Measurements from ENCODE around the gene AMMECR1L.
"Not testable (repeated sequence)": the region's sequence is repeated elsewhere in the genome, so short reads cannot be mapped to it uniquely, and the experiment has no call there.

Gene AMMECR1L
- total RNA-seq = 39.3 to 53.8 (median 44.1) reads per million in 4 donors

GRCh38 chr2:127885780-127886592, at the start of gene AMMECR1L:
Gene AMMECR1L (minus strand): TSS chr2:127885956. CDS start chr2:127874234, 11,722 bp downstream.
- DNase-seq = peak; percentile 53 to 78 (median 63)

DNA sequence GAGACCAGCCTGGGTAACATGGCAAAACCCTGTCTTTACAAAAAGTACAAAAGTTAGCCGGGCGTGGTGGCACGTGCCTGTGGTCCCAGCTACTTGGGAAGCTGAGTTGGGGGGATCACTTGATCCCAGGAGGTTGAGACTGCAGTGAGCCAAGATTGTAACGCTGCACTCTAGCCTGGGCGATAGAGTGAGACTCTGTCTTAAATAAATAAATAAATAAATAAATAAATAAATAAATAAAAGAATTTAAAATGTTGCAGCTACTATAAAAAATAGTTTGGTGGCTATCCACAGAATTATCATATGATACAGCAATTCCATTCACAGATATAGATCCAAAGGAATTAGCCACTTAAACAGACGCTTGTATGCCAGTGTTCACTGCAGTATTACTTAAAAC, 49.6 kb upstream of the AMMECR1L start:
- no peak for DNase-seq

- no peak for DNase-seq
These were observed 46.6 kb upstream of the AMMECR1L start for GRCh38 chr2:127932199-127932876.

- DNase-seq = no peak
These were observed 43.7 kb upstream of the AMMECR1L start for GRCh38 chr2:127929449-127929848.

DNA sequence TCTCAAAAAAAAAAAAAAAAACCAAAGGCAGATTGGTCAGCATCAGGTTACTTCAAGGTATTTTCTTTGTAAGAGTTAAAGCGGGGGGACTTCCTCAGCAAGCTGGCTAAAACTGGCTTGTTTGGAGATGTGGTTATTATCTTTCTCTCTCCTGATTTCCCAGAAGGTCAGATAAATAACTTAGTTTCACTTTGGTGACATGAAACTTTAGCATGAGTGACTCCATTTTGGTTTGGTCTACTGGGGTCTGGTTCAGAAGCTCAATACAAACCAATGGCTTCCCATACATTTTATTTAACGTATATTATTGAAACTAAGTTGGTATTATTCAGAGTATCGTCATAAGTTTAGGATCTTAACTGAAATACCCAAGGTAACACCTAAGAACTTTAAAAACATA, 41.6 kb upstream of the AMMECR1L start:
- no peak for DNase-seq

DNA sequence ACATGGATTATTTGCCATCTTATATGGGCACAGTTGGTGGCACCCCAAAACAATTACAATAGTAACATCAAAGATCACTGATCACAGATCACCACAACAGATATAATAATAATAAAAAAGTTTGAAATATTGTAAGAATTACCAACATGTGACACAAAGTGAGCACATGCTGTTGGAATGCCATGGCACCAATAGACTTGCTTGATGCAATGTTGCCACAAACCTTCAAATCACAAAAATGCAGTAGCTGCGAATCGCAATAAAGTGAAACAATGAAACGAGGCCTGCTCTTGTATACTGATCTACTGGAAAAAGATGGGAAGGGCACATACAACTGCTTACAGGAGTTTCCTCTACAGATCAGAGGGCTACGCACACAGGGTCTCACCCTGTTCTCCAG, 32.2 kb upstream of the AMMECR1L start:
- DNase-seq = no peak

DNA sequence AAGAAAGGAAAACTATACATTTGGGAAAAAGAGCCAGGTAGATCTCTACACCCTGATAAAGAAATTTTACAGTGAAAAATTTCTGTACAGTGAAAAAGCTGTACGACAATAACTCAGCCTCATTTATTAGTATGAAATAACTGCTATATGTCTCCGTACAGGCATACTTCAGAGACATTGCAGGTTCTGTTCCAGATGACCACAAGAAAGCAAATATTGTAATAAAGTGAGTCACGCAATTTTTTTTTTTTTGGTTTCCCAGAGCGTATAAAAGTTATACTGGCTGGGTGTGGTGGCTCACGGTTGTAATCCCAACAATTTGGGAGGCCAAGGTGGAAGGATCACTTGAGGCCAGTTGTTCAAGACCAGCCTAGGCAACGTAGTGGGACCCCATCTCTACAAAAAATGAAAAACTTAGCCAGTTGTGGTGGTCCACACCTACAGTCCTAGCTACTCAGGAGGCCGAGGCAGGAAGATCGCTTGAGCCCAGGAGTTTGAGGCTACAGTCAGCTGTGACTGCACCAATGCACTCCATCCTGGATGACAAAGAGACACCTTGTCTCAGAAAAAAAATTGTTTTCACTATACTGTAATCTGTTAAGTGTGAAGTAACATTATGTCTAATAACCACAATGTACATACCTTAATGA, 28.2 kb upstream of the AMMECR1L start:
- DNase-seq = no peak

DNA sequence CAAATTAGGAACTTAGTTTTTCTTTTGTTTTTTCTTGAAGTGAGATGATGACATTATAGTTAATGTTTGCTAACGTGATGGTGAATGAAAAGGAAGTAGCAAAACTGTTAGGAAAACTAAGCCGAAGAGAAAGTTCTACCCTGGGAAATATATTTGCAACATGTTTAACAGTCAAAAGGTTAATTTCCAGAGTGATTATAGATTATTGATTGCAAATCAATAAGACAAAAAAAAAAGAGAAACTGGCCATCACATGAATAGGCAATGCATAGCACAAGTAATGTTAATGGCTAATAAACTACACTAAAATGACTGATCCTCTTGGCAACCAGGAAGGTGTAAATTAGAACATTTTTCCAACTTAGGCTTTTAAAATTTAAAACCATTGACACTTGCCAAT, 26.0 kb upstream of the AMMECR1L start:
- DNase-seq = no peak

DNA sequence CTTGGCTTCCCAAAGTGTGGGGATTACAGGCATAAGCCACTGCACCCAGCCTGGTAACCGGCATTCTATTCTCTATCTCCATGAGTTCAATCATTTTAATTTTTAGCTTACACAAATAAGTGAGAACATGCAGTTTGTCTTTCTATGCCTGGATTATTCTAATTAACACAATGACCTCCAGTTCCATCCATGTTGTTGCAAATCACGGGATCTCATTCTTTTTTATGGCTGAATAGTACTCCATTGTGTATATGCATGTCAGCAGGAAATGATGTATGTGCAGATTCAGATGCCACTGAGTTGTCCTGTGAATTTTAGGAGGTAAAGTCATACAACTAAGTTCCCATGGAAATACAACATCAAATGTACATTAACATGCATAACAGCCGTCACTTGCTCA, 24.7 kb upstream of the AMMECR1L start:
- no peak for DNase-seq

DNA sequence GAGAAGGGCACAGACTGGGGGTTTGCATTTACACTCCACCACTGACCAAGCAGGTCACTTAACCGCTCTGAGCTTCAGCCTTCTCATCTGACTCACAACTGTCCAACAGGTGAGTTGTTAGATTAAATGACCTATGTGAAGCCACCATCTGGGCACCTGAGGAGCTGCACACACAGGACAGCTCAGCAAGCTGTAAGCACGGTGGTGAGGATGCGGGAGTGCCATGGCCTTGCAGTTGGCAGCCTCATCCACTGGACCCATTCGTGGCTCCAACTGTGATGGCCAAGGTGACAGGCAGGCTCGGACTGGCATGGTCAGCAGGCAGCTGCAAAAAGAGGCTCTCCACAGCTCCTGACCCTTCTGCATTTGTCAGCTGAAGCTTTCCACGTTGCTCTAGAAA, 23.3 kb upstream of the AMMECR1L start:
- DNase-seq = no peak

GRCh38 chr2:127907733-127908400, 22.1 kb upstream of the AMMECR1L start:
- DNase-seq = not testable (repeated sequence)

DNA sequence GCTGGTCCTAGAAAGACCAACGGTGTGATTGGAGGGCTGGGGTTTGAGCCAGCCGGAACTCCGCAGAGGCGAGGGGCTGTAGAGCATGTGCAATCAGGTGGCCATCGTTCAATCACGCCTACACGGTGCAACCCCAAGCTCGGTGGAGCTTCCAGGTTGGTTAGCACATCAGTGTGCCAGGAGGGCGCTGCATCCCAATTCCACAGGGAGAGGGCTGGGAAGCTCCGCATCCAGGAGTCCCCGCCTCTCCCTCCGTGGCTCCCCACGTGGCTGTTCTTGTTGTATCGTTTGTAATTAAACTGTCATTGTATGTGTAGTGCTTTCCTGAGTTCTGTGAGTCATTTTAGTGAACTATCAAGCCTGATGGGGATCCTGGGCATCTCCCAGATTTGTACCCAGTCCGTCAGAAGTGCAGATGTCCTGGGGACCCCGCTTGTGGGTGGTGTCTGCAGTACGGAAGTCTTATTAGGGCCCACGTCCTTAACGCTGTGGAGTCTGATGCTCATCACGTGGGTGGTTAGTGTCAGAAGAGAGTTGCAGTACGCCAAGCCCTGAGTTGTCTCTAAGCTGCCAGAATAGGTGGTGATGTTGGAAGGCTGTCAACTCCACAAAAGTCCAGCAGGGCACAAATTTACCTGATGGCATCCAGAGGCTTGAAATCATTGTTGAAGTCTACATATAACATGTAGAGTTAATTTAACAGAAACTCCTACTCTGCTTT, 20.6 kb upstream of the AMMECR1L start:
- DNase-seq = no peak

- no peak for DNase-seq
These were observed 15.7 kb upstream of the AMMECR1L start for GRCh38 chr2:127901339-127902056.

DNA sequence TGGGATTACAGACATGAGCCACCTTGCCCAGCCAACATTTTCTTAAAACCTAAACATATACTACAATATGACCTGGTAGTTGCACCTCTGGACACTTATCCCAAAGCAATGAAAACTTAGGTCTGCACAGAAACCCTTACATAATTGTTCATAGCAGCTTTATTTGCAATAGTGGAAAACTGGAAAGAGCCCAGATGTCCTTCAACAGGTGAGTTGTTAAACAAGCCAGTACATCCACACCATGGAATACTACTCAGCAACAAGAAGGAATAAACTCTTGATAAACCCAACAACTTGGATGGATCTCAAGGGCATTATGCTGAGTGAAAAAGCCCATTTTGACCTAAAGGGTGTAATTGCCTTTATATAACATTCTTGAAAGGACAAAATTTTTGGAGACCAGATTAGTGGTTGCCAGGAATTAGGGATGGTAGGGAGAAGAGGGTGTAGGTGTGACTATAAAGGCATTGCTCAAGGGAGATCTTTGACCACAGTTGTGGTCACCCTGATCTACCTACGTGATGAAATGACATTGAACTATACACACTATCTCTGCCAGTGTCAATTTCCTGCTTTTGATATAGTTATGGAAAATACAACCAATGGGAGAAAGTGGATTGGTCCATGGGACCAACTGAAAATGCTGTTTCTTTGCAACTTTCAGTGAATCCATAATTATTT, 11.9 kb upstream of the AMMECR1L start:
- DNase-seq = no peak

GRCh38 chr2:127893494-127893893, 7.7 kb upstream of the AMMECR1L start:
- no peak for DNase-seq

DNA sequence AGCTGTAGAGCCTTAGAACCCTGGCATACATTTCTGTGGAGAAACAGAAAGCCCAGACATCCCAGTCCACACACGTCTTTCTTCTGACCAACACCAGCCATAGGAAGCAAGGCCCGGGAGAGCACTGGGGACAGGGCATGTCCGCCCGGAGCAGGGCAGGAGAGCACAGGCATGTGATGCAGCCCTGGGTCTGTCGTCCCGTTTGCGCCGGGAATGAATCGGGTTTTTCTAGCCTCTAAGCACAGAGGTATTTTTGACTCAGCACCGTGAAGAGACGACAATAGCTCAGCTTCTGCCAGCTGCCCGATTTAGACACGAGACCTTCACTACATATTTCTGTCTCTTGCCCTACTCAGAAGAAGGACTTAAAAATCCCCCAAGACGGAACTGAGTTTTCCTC, 7.3 kb upstream of the AMMECR1L start:
- no peak for DNase-seq

- no peak for DNase-seq
These were observed 6.1 kb upstream of the AMMECR1L start for GRCh38 chr2:127891811-127892210.

GRCh38 chr2:127890756-127891155, 5.0 kb upstream of the AMMECR1L start:
- DNase-seq = not testable (repeated sequence)

- DNase-seq = no peak
These were observed 3.0 kb upstream of the AMMECR1L start for GRCh38 chr2:127888772-127889171.

- DNase-seq = no peak
These were observed 2.0 kb upstream of the AMMECR1L start for GRCh38 chr2:127887776-127888130.

DNA sequence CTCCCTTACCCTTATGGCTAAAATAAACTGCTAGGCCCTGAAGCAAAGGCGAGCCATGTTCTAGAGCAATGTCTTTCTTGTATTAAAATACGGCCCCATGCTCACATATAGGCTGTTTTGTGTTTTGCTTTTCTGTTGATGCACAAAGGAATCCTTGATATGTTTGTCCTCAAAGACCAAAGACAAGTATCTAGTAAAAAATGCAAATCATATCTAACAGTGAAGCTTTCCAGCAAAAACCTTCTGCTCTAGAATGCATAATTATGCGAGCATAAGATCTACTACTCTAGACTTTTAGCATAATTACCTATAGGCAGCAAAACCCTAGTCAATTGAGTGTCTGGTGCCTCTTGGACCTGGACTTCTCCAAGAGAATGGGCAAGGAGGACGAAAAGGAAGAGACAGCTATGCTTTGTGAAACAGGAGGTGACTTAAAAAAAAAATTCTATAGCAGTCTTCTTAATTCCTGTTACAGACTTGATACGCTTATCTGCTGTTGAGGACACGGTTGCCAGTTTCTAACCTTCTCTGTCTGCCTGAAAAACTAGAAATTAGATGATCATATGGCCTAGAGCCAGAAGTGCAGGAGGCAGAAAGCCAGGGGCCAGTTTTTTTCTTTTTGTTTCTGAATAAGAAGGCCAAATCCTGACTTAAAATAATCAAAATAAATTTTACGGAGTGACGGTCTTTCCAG, 1.5 kb upstream of the AMMECR1L start:
- no peak for DNase-seq
